ENCODE results near the gene GRXCR1.

The GRXCR1 gene

DNA sequence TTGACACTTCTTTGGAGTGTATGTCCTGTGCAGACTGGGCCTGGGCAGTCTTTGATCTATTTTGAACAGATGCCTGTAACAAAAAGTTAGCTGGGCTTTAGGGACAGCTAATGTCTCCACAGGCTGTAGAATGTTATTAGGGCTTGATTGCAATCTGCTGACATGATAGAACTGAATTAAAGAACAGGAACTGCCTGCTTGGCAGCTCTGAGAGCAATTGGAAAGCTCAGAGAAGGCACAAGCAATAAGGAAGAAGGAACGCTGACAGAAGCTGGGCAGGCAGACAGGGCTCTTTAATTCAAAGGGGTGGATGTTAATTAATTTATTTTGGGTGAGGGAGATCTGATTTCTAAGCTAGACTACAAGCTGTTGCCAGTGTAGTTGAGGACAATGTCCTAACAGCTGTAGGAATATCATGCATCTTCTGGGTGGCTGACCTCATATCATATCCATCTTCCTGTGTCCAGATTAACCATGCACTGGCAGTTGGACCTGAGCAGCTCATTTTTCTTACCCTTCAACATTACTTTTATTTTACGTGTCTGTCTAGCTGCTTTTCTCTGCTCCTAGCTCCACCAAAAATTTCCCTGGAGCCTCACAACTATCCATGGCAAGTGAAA is 20.7 kb upstream of the GRXCR1 start:
- peak overlapping the region; percentile 65 for H3K27ac ChIP-seq
- TF ChIP-seq CTCF (conservative IDR thresholded peaks at IDR 0.05): no peak

- no peak overlapping the region for H3K27ac ChIP-seq
- no peak for TF ChIP-seq CTCF (conservative IDR thresholded peaks at IDR 0.05)
Measured at GRCh38 chr4:42878863-42879262, 13.7 kb upstream of the GRXCR1 start.

DNA sequence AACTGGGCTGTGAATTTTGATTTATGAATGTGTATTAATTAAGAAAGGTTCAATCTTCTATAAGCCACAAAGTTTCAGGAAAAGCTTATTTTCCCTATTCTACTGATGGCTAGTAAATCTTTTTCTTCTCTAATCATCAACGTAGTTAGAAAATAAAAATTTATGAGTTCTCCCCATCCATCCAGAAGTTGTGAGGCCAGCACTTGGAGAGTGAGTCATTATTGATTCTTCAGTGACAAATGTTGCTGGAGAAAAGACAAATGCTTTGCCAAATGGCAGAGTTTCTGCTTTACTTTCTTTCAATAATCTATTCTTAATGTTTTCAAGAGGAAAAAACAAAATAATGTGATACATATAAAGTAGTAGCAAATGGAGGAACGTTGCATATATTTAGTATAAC is 11.3 kb upstream of the GRXCR1 start:
- no peak overlapping the region for H3K27ac ChIP-seq
- TF ChIP-seq CTCF (conservative IDR thresholded peaks at IDR 0.05): no peak

GRCh38 chr4:42891644-42892043 is 869 bp upstream of the GRXCR1 start:
- no peak for TF ChIP-seq CTCF (conservative IDR thresholded peaks at IDR 0.05)
- H3K27ac ChIP-seq: no peak overlapping the region

DNA sequence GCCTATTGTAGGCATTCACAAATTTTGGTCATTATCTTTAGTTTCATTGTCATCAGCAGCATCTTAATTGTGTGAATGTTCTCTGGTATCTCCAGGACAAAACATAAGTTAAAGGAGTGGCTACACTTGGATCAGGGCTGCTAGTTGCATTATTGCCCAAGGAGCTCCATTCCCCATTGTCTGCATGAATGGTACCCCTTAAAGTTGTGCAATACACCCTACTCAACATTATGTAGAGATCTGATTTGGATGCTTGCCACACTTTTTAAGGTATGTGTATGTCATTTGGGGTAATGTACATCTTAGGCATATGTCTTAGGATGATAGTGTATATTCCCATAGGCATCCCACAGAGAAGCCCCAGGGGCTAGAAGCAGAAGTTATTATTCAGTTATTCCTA is 2.9 kb downstream of the GRXCR1 start:
- no peak for TF ChIP-seq CTCF (conservative IDR thresholded peaks at IDR 0.05)
- no peak overlapping the region for H3K27ac ChIP-seq

DNA sequence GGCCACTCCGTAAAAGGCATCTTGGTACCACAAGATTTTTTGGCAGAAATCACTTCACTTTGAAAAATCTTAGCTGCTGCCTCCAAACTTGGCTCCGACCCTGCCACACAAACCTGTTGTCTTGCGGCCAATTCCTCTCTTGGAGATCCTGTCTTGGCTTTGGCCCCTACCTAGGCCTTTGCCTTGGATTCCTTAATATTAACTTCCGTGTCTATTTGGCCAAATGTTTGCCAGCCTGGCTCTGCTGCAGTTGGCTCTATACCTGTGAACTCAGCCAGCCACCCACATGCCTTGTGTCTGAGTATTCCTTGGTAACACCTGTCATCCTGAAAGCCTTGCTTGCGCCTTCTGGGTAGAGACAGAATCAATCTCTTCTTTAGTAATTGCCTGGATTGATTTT is 12.5 kb downstream of the GRXCR1 start:
- no peak for TF ChIP-seq CTCF (conservative IDR thresholded peaks at IDR 0.05)
- no peak overlapping the region for H3K27ac ChIP-seq

GRCh38 chr4:42905591-42905990 is 13.1 kb downstream of the GRXCR1 start:
- peak overlapping the region; percentile 57; the same call in 1 of the 2 replicates for H3K27ac ChIP-seq
- TF ChIP-seq CTCF (conservative IDR thresholded peaks at IDR 0.05): no peak

Measured in VCaP (cell line).